Measurements from ENCODE around the gene UGT1A3.

UGT1A3 gene

GRCh38 chr2:233775414-233775813 is 46.6 kb downstream of the UGT1A3 start:
- no peak for TF ChIP-seq CTCF (conservative IDR thresholded peaks at IDR 0.05; ENCODE audit: low read depth)
- H3K27ac ChIP-seq: no peak overlapping the region
- CTCF ChIA-PET: no interaction called here
- POLR2A ChIA-PET (ENCODE audit: low non-redundant PET): no interaction called here
- DNase-seq (ENCODE audit: low spot score): no peak

- ChIA-PET CTCF (no interaction called here), POLR2A (ENCODE audit: low non-redundant PET) (no interaction called here)
- TF ChIP-seq CTCF (conservative IDR thresholded peaks at IDR 0.05; ENCODE audit: low read depth): no peak
- DNase-seq (ENCODE audit: low spot score): no peak
- H3K27ac ChIP-seq: no peak within 1 kb of the TSS
Observed at GRCh38 chr2:233778030-233778429, 49.2 kb downstream of the UGT1A3 start, which contains the start of gene MROH2A. Gene MROH2A (plus strand): TSS chr2:233778330. CDS start chr2:233779359, 1,029 bp downstream.

GRCh38 chr2:233779722-233780121 is 50.9 kb downstream of the UGT1A3 start:
- ChIA-PET POLR2A (ENCODE audit: low non-redundant PET) (no interaction called here), CTCF (interaction anchor here (0.6 kb wide), 1 partner anchor 332 kb away, joined by 5 read pairs; no protein-coding TSS in a partner anchor)
- DNase-seq (ENCODE audit: low spot score): no peak
- no peak for TF ChIP-seq CTCF (conservative IDR thresholded peaks at IDR 0.05; ENCODE audit: low read depth)
- no peak overlapping the region for H3K27ac ChIP-seq

- POLR2A ChIA-PET (ENCODE audit: low non-redundant PET): no interaction called here
- no peak for DNase-seq (ENCODE audit: low spot score)
- TF ChIP-seq CTCF (conservative IDR thresholded peaks at IDR 0.05; ENCODE audit: low read depth): no peak
- no peak overlapping the region for H3K27ac ChIP-seq
- CTCF ChIA-PET: no interaction called here
Observed at GRCh38 chr2:233780771-233781170, 51.9 kb downstream of the UGT1A3 start.

- H3K27ac ChIP-seq: no peak overlapping the region
- DNase-seq (ENCODE audit: low spot score): no peak
- CTCF ChIA-PET: no interaction called here
- POLR2A ChIA-PET (ENCODE audit: low non-redundant PET): no interaction called here
- TF ChIP-seq CTCF (conservative IDR thresholded peaks at IDR 0.05; ENCODE audit: low read depth): no peak
Observed at GRCh38 chr2:233789554-233789953, 60.7 kb downstream of the UGT1A3 start.

GRCh38 chr2:233791151-233791882 is 62.5 kb downstream of the UGT1A3 start:
- ChIA-PET POLR2A (ENCODE audit: low non-redundant PET) (no interaction called here), CTCF (interaction anchor here (0.8 kb wide), 1 partner anchor 13 kb away, joined by 3 read pairs; no protein-coding TSS in a partner anchor)
- H3K27ac ChIP-seq: no peak overlapping the region
- no peak for TF ChIP-seq CTCF (conservative IDR thresholded peaks at IDR 0.05; ENCODE audit: low read depth)
- DNase-seq (ENCODE audit: low spot score): no peak
